Ovary (tissue), 9 donors: ENCODE measurements around the gene TEAD3. TPM values are rescaled to one million over a fixed set of nuclear protein-coding genes. Genes with fewer than 3 reads are reported as not detected.

Source experiments
- DNase-seq, 5 donors: peaks; one replicate each; pipeline ENCODE4 v3.0.0-alpha.2; 2019 to 2020
- H3K27ac ChIP-seq, 2 donors: fragments of 200-600 bp; one replicate each; pipeline versions ENCODE4 v1.5.1 to v1.8.0; 2019 to 2022
- H3K27me3 ChIP-seq: fragments of 200-600 bp; one replicate; pipeline ENCODE4 v1.8.0; 2022
- H3K36me3 ChIP-seq: fragments of 200-600 bp; sonication (generic); one replicate; pipeline ENCODE4 v1.5.1; 2019
- H3K4me1 ChIP-seq: one replicate; pipeline ENCODE4 v1.8.1; 2013; ENCODE audit warnings: mild to moderate bottlenecking, moderate library complexity; ENCODE audit not compliant: insufficient read depth
- H3K4me3 ChIP-seq: fragments of 200-600 bp; sonication (generic); one replicate; pipeline ENCODE4 v1.5.1; 2017
- H3K9me3 ChIP-seq, 2 donors: fragments of 200-600 bp in 1 of 2; sonication (generic) in 1 of 2; one replicate each; pipeline versions ENCODE4 v1.5.1 to v1.8.1; 2013 to 2019; ENCODE audit warnings: mild to moderate bottlenecking in 1 of 2, moderate library complexity in 1 of 2
- EP300 ChIP-seq: sonication (generic); formaldehyde crosslinking; IDR thresholded peaks from one replicate; pipeline ENCODE4 v1.6.1; 2017; ENCODE audit warnings: antibody characterized with exemption
- POLR2A ChIP-seq: fragments of 450-650 bp; IDR thresholded peaks from one replicate; pipeline ENCODE4 v1.6.1; 2017; ENCODE audit warnings: antibody characterized with exemption, mild to moderate bottlenecking, moderate library complexity
- WGBS, 3 donors: extraction: QIAGEN DNeasy Blood & Tissue Kit in 1 of 3; methylation state at CpG; one replicate each; pipeline versions ENCODE4 v1.1.5 to v1.1.7; 2013 to 2017; 5-methylcytosine and 5-hydroxymethylcytosine counted together
- intact Hi-C, 4 donors: fragments of 100-400 bp; cut with DNase I; formaldehyde crosslinking; loops; one replicate each; pipeline versions ENCODE4 v1.11.0 to v1.15.1; 2022 to 2023
- polyA plus RNA-seq, 2 donors: library from polyadenylated mRNA; stranded (reverse); fragments of 200-250 nt in 1 of 2; fragments of 350-450 nt in 1 of 2; fragmentation: Illumina TruSeq in 1 of 2; extraction: RNeasy Lipid Tissue Mini Kit (QIAGEN cat#74804) in 1 of 2; gene quantifications; one replicate each; pipeline ENCODE4 v1.2.3, GENCODE V29; 2013 to 2014
- total RNA-seq, 7 donors: library from RNA; depleted of rRNA in 2 of 7; stranded (reverse); fragments of >200 nt in 2 of 7; fragmentation: NEBNext Ultra II Directional in 3 of 7; extraction: Animal tissue kit (Norgen Biotek cat#: 25700) in 3 of 7; gene quantifications; one replicate each; pipeline versions ENCODE4 v1.1.0 to v1.2.4, GENCODE V29; 2016 to 2023
- TF ChIP-seq, protein P1 (sequence below), 3 donors: fragments of 450-650 bp in 2 of 3; fragments of 200-600 bp in 1 of 3; IDR thresholded peaks; one replicate each; pipeline versions ENCODE4 v1.5.1 to v1.8.0; 2016 to 2022; ENCODE audit warnings: antibody characterized with exemption in 3 of 3, mild to moderate bottlenecking in 1 of 3
- donor health status: DM: no; HTN: no; CAD: no; lungs with moderate emphysema.
- donor health status: DM: no; HTN: no; CAD: no.
- donor health status: Bipolar disorder and iron deficiency.
- donor health status: DM: yes; HTN: yes; CAD: no.
- donor health status: DM: no; HTN: no; CAD: no.
- donor health status: DM: yes; HTN: yes; CAD: no.

TEAD3 gene
- total and polyA plus RNA-seq, 9 donors, result 15.7 to 63.1 (median 35.1) TPM

DNA sequence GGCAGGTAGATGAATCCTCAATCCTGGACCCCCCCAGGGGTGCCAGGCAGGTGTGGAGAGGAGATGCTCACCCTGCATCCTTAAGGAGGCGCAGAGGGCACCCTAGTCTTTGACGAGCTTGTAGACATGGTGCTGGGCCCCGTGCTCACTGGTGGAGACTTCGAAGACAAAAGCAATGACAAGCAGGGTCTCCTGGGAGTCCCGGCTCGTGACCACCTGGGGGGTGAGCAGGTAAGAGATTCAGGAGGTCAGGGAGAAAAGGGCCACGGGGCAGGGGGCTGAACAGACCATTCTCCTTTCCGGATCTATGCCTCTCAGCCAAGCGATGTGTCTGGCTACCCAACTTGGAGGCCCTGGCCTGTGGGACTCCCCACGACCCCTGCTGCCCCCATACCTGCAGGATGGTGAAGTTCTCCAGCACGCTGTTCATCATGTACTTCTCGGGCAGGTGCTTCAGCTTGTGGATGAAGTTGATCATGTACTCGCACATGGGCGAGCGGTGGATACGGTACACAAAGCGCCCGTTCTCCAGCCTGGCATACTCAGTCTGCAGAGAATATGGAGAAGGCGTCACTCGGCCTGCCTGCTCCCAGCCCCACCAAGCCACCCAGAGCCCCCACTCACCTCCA lies 21.8 kb downstream of the TEAD3 start:
- Histone ChIP-seq H3K4me1 (peaks cover 4% of the 10 kb centered on the region), H3K9me3 (no peaks in the 10 kb centered on the region), H3K4me3 (no peak overlapping the region), H3K27me3 (no peaks in the 10 kb centered on the region), H3K27ac (no peak overlapping the region), H3K36me3 (no peaks in the 10 kb centered on the region)
- DNase-seq, result no peak
- intact Hi-C loops, result no loop called here
- 86 to 89% (median 87%) methylated on average over 20 of the region's 20 CpGs for WGBS, 3 donors
- no peak for TF ChIP-seq POLR2A
- no peak for TF ChIP-seq EP300
- TF ChIP-seq, protein P1, sequence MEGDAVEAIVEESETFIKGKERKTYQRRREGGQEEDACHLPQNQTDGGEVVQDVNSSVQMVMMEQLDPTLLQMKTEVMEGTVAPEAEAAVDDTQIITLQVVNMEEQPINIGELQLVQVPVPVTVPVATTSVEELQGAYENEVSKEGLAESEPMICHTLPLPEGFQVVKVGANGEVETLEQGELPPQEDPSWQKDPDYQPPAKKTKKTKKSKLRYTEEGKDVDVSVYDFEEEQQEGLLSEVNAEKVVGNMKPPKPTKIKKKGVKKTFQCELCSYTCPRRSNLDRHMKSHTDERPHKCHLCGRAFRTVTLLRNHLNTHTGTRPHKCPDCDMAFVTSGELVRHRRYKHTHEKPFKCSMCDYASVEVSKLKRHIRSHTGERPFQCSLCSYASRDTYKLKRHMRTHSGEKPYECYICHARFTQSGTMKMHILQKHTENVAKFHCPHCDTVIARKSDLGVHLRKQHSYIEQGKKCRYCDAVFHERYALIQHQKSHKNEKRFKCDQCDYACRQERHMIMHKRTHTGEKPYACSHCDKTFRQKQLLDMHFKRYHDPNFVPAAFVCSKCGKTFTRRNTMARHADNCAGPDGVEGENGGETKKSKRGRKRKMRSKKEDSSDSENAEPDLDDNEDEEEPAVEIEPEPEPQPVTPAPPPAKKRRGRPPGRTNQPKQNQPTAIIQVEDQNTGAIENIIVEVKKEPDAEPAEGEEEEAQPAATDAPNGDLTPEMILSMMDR (IDR thresholded peaks at IDR 0.05), result no peak

DNA sequence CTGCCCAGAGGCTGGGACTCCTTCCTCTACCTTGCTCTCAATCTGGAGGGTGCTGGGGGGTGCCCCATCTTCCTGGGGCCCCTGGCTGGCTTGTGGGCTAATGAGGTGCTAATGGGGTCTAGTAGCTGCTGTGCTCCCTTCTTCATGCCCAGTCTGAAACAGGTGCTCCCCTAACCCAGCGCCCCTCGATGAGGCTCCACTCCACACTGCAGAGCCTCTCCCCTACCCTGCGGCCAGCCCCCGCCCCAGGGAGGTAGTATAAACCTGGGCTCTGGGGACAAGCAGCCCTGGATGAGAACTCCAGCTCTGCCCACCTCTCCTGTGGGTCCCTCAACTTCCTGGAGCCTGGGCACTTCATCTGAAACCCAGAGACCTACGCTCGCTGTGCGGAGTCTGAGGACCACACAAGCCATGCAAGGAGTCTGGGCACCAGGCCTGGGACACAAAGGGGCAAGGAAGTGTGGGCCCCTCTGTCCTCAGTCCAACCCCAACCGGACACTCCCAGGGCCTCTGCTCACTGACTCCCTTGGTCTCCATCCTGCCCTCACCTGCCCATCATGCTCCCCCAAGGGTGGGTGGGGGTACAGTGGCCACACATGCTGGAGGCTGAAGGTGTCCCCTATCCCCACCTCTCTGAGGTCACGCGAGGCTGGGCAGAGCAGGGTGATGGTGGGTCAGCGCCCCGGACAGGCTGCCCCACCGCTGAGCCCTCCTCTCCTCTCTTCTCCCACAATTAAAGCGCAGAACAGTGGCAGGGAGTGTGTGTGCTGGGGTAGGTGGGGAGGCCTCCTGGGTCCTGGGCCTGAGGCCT lies 22.5 kb downstream of the TEAD3 start:
- Histone ChIP-seq H3K27ac (no peak overlapping the region), H3K27me3 (no peaks in the 10 kb centered on the region), H3K9me3 (no peaks in the 10 kb centered on the region), H3K4me3 (no peak overlapping the region), H3K4me1 (peaks cover 8% of the 10 kb centered on the region), H3K36me3 (no peaks in the 10 kb centered on the region)
- TF ChIP-seq, protein P1 (IDR thresholded peaks at IDR 0.05), result no peak
- TF ChIP-seq POLR2A (no peak), EP300 (no peak)
- WGBS, 3 donors, result 81 to 89% (median 85%) methylated on average over 14 of the region's 14 CpGs
- peak in 1 of 5 donors; percentile 39 for DNase-seq
- intact Hi-C loops, result no loop called here

DNA sequence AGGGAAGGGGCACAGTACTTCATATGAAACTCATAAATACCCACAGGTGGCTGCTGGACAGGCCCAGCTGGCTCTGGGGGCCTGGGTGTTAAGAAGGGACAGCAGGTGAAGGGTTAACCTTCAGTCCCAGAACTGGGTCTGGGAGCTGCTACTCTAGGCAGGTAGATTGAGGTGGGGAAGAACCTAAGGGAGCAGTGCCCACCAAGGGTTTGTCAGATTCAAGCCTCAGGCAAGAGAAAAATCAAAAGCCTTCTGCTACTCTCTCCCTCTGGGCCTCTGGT lies 23.1 kb downstream of the TEAD3 start:
- Histone ChIP-seq H3K27ac (no peak overlapping the region), H3K36me3 (no peaks in the 10 kb centered on the region), H3K4me3 (no peak overlapping the region), H3K4me1 (peaks cover 8% of the 10 kb centered on the region), H3K9me3 (no peaks in the 10 kb centered on the region), H3K27me3 (no peaks in the 10 kb centered on the region)
- TF ChIP-seq EP300 (no peak), POLR2A (no peak)
- intact Hi-C loops, result no loop called here
- no peak for DNase-seq

- Histone ChIP-seq H3K27me3 (no peaks in the 10 kb centered on the region), H3K27ac (no peak overlapping the region), H3K9me3 (no peaks in the 10 kb centered on the region), H3K4me3 (no peak overlapping the region), H3K4me1 (peaks cover 8% of the 10 kb centered on the region), H3K36me3 (no peaks in the 10 kb centered on the region)
- no peak for DNase-seq
- TF ChIP-seq POLR2A (no peak), EP300 (no peak)
- TF ChIP-seq, protein P1 (IDR thresholded peaks at IDR 0.05), result no peak
- 75 to 84% (median 77%) methylated on average over 9 of the region's 9 CpGs for WGBS, 3 donors
- intact Hi-C loops, result no loop called here
Measured at GRCh38 chr6:35473075-35473849, 23.6 kb downstream of the TEAD3 start.
